GM18907 (cell line): ENCODE data around the gene ZNF579.

Source experiments
- ATAC-seq: cut with Tn5 transposase; IDR thresholded peaks from one replicate; pipeline ENCODE4 v1.9.1; 2021; ENCODE audit warnings: mild to moderate bottlenecking, moderate library complexity; ENCODE audit not compliant: unreplicated experiment

The ZNF579 gene

GRCh38 chr19:55580628-55581144 is at the start of gene ZNF579:
TSS of gene ZNF579 (minus strand) at chr19:55580848. CDS start at chr19:55579639, 1,209 bp downstream.
- ATAC-seq: no peak

- ATAC-seq: no peak
Observed at GRCh38 chr19:55626350-55626749, 45.7 kb upstream of the ZNF579 start.

- ATAC-seq: no peak
Observed at GRCh38 chr19:55625004-55625326, 44.3 kb upstream of the ZNF579 start.

- ATAC-seq: peak; percentile 50
Observed at GRCh38 chr19:55624109-55625003, 43.7 kb upstream of the ZNF579 start, which contains the start of gene ZNF784. TSS of gene ZNF784 (minus strand) at chr19:55624566. CDS start at chr19:55624561, 5 bp downstream.

GRCh38 chr19:55623561-55623960 is 42.9 kb upstream of the ZNF579 start:
- no peak for ATAC-seq

- ATAC-seq: no peak
Observed at GRCh38 chr19:55623130-55623529, 42.5 kb upstream of the ZNF579 start.

GRCh38 chr19:55622242-55622969 is 41.8 kb upstream of the ZNF579 start:
- no peak for ATAC-seq

- ATAC-seq: no peak
Observed at GRCh38 chr19:55621673-55622231, 41.1 kb upstream of the ZNF579 start.

- no peak for ATAC-seq
Observed at GRCh38 chr19:55621205-55621672, 40.6 kb upstream of the ZNF579 start.

GRCh38 chr19:55620410-55621204 is 40.0 kb upstream of the ZNF579 start:
- no peak for ATAC-seq

GRCh38 chr19:55619286-55619685 is 38.6 kb upstream of the ZNF579 start:
- ATAC-seq: no peak

GRCh38 chr19:55618426-55618825 is 37.8 kb upstream of the ZNF579 start:
- ATAC-seq: no peak

GRCh38 chr19:55617426-55617825 is 36.8 kb upstream of the ZNF579 start:
- ATAC-seq: no peak

- no peak for ATAC-seq
Observed at GRCh38 chr19:55616395-55616875, 35.8 kb upstream of the ZNF579 start.

- ATAC-seq: no peak
Observed at GRCh38 chr19:55615543-55616394, 35.1 kb upstream of the ZNF579 start.

- ATAC-seq: no peak
Observed at GRCh38 chr19:55614711-55615542, 34.3 kb upstream of the ZNF579 start.

GRCh38 chr19:55613930-55614710 is 33.5 kb upstream of the ZNF579 start:
- no peak for ATAC-seq

GRCh38 chr19:55613396-55613795 is 32.7 kb upstream of the ZNF579 start:
- no peak for ATAC-seq
